Ishikawa (cell line): ENCODE data around the gene NPR1.

ENCODE experiments used
- CEBPB ChIP-seq: IDR thresholded peaks from 2 replicates; pipeline ENCODE4 v1.6.1; 2012
- CREB1 ChIP-seq: IDR thresholded peaks from 2 replicates; pipeline ENCODE4 v1.6.1; 2012; ENCODE audit warnings: low read depth
- EGR1 ChIP-seq: IDR thresholded peaks from 2 replicates; pipeline ENCODE4 v1.6.1; 2012
- EP300 ChIP-seq: IDR thresholded peaks from 2 replicates; pipeline ENCODE4 v1.6.1; 2012; ENCODE audit warnings: borderline replicate concordance
- FOXM1 ChIP-seq: IDR thresholded peaks from 2 replicates; pipeline ENCODE4 v1.6.1; 2012; ENCODE audit warnings: low read depth, borderline replicate concordance
- NFIC ChIP-seq: IDR thresholded peaks from 2 replicates; pipeline ENCODE4 v1.6.1; 2012
- RAD21 ChIP-seq: IDR thresholded peaks from 2 replicates; pipeline ENCODE4 v1.6.1; 2012; ENCODE audit warnings: low read depth
- TAF1 ChIP-seq: IDR thresholded peaks from 2 replicates; pipeline ENCODE4 v1.6.1; 2012; ENCODE audit warnings: low read depth, mild to moderate bottlenecking
- TCF12 ChIP-seq: IDR thresholded peaks from 2 replicates; pipeline ENCODE4 v1.6.1; 2012; ENCODE audit warnings: low read depth
- TEAD4 ChIP-seq: IDR thresholded peaks from 2 replicates; pipeline ENCODE4 v1.6.1; 2012
- YY1 ChIP-seq: IDR thresholded peaks from 2 replicates; pipeline ENCODE4 v1.6.1; 2012; ENCODE audit warnings: low read depth
- ZBTB7A ChIP-seq: IDR thresholded peaks from 2 replicates; pipeline ENCODE4 v1.6.1; 2012; ENCODE audit warnings: low read depth
- TF ChIP-seq, protein P1 (sequence below): IDR thresholded peaks from 2 replicates; pipeline ENCODE4 v1.6.1; 2012
- TF ChIP-seq, protein P2 (sequence below): IDR thresholded peaks from 2 replicates; pipeline ENCODE4 v1.6.1; 2012; ENCODE audit warnings: low read depth, mild to moderate bottlenecking
- TF ChIP-seq, protein P3 (sequence below): IDR thresholded peaks from 2 replicates; pipeline ENCODE4 v1.6.1; 2012

The NPR1 gene

DNA sequence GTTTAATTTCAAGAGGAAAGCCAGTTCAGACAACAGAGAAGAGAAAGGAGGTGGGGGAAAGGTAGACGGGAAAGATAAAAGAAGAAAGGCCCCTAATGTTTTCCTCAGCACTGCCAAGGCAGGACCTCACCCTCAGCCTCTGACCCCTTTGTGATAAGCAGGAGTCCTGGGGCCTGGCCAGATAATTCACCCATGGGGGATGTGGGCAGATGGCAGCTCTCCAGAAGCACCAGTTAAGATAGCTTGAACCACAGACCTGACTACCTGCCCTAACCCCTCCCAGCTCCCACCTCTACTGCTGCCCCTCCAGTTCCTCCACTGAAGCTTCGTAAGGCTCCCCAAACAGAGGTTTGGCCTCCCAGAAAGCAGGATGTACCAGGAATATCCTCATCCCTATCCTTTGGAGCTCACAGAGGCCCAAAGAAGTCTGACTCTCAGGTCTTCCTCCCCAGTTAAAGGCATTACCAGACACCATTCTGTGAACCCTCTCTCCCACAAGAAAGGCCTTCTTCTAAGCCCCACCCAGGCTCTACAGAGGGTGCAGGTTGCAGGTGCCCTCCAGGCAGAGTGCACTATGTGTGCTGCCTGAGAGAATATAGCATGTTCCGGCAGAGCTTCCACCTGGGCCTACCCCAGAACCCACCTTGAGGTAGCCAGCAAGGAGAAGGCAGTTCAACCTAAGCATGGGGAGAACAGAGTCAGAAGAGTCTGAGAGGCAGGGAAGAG is 29.2 kb upstream of the NPR1 start:
- no peak for TF ChIP-seq FOXM1
- no peak for TF ChIP-seq CREB1
- TF ChIP-seq TAF1: no peak
- TF ChIP-seq ZBTB7A: no peak
- TF ChIP-seq, protein P1, sequence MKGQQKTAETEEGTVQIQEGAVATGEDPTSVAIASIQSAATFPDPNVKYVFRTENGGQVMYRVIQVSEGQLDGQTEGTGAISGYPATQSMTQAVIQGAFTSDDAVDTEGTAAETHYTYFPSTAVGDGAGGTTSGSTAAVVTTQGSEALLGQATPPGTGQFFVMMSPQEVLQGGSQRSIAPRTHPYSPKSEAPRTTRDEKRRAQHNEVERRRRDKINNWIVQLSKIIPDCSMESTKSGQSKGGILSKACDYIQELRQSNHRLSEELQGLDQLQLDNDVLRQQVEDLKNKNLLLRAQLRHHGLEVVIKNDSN: no peak
- TF ChIP-seq CEBPB: no peak
- no peak for TF ChIP-seq TCF12
- TF ChIP-seq EP300: no peak
- no peak for TF ChIP-seq NFIC
- no peak for TF ChIP-seq TEAD4
- TF ChIP-seq RAD21: no peak
- TF ChIP-seq, protein P2, sequence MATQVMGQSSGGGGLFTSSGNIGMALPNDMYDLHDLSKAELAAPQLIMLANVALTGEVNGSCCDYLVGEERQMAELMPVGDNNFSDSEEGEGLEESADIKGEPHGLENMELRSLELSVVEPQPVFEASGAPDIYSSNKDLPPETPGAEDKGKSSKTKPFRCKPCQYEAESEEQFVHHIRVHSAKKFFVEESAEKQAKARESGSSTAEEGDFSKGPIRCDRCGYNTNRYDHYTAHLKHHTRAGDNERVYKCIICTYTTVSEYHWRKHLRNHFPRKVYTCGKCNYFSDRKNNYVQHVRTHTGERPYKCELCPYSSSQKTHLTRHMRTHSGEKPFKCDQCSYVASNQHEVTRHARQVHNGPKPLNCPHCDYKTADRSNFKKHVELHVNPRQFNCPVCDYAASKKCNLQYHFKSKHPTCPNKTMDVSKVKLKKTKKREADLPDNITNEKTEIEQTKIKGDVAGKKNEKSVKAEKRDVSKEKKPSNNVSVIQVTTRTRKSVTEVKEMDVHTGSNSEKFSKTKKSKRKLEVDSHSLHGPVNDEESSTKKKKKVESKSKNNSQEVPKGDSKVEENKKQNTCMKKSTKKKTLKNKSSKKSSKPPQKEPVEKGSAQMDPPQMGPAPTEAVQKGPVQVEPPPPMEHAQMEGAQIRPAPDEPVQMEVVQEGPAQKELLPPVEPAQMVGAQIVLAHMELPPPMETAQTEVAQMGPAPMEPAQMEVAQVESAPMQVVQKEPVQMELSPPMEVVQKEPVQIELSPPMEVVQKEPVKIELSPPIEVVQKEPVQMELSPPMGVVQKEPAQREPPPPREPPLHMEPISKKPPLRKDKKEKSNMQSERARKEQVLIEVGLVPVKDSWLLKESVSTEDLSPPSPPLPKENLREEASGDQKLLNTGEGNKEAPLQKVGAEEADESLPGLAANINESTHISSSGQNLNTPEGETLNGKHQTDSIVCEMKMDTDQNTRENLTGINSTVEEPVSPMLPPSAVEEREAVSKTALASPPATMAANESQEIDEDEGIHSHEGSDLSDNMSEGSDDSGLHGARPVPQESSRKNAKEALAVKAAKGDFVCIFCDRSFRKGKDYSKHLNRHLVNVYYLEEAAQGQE: no peak
- TF ChIP-seq EGR1: no peak
- no peak for TF ChIP-seq YY1

DNA sequence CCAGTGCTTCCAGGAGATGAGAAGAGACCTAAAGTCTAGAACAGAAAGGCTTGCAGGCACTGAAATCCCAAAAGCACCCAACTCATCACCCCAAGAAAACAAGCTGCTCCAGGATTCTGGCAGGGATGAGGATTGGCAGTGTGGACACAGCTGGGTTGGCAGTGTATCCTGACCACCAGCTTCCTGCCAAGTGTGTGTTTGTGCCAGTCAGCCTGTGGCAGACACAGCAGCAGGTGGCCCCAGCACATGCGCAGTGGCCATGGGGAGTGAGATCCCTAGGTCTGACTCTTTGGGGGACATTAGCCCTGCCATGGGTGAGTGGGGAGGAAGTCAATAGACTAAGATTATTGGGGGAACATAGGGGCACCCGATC is 28.6 kb upstream of the NPR1 start:
- TF ChIP-seq TAF1 (no peak), CEBPB (no peak), CREB1 (no peak), TCF12 (no peak), TEAD4 (no peak), YY1 (no peak)
- TF ChIP-seq, protein P1: no peak

DNA sequence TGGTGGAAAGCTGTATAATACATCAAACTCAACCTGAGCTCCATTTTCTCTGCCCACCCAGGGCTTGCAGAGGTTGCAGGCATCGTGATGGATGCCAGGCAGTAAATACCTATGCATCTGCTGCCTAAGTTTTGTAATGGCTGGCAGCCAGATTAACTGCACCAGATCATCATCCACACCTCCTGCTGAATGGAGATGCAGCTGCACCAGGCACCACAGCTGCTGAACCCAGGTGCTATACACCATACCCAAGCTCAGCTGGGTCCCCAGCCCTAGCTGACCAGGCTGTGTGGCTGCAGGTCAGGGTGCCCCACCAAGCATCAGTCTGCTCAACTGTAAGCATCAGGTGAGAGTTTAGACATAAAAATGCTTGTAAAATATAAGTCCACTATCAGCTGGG is 26.7 kb upstream of the NPR1 start:
- no peak for TF ChIP-seq ZBTB7A
- TF ChIP-seq NFIC: no peak
- TF ChIP-seq, protein P3, sequence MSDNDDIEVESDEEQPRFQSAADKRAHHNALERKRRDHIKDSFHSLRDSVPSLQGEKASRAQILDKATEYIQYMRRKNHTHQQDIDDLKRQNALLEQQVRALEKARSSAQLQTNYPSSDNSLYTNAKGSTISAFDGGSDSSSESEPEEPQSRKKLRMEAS: no peak
- no peak for TF ChIP-seq RAD21
- no peak for TF ChIP-seq FOXM1
- TF ChIP-seq, protein P2: no peak
- TF ChIP-seq TAF1: no peak
- no peak for TF ChIP-seq EP300
- no peak for TF ChIP-seq TCF12
- TF ChIP-seq, protein P1: no peak
- TF ChIP-seq CEBPB: no peak
- no peak for TF ChIP-seq YY1
- TF ChIP-seq CREB1: no peak

DNA sequence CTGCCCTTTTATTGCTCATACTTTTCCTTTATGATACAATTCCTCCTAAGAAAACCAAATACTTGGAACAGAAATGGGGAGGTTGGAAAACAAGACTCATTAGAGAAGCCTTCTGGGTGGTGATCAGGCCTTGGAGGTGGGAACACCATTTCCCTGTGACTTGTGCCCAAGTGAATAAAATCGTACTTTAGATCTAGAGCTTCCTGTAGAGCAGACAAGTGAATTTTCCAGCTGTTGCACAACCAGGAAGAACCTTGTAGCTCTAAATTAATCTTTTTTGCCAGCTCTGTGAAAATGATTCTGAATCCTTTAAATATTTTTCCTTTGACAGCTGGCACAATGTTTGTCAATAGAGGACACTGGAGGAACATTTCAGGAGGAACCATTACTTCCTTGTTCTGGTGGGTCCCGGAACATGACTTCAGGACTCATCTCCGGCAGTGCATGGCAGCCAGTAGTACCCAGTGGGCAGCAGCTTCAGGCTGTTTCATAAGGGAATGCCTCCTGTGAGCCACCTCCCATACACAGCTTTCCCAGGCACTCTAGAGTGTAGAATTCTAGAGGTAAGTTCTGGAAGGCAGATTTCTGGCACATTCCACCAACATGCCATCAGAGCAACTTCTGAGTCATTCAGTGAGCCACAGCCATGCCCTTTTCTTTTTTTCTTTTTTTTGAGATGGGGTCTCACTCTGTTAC is 25.5 kb upstream of the NPR1 start:
- TF ChIP-seq TAF1 (no peak), ZBTB7A (no peak), EP300 (no peak), TCF12 (no peak), RAD21 (no peak), EGR1 (no peak), FOXM1 (no peak)
- TF ChIP-seq, protein P3: no peak
- TF ChIP-seq, protein P1: no peak

DNA sequence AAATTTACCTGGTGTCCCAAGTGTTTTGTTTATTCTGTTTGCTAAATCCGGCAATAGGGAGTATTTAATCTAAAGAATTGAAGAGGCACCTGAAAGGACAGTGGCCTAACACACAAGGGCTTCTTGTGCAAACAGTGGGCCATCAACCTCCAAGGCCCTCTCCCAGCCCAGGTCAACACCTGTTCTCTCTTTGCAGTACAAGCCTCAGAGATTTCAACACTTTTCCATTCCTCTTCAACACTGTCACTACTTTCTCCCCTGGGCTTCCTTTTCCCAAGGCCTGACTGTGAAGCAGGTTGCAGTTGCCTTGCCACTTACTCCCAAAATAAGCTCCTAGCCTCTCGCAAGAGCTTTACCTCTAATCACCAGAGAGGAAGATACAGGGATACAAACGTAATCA is 23.2 kb upstream of the NPR1 start:
- no peak for TF ChIP-seq TCF12
- no peak for TF ChIP-seq ZBTB7A
- no peak for TF ChIP-seq NFIC
- TF ChIP-seq TEAD4: no peak
- TF ChIP-seq, protein P2: no peak
- TF ChIP-seq FOXM1: no peak
- TF ChIP-seq, protein P1: no peak
- no peak for TF ChIP-seq EP300
- TF ChIP-seq, protein P3: no peak
- TF ChIP-seq EGR1: no peak
- no peak for TF ChIP-seq CREB1
- no peak for TF ChIP-seq RAD21
- TF ChIP-seq TAF1: no peak
- TF ChIP-seq CEBPB: no peak
